Measurements from ENCODE around the gene ZNF462. TPM values are rescaled to one million over a fixed set of nuclear protein-coding genes. Genes with fewer than 3 reads are reported as not detected.
A peak's percentile ranks its signal among the peaks of the same experiment; 100 is the strongest.

Gene ZNF462
- total RNA-seq, 1 experiment from 2014 or later: 164 TPM

- Histone ChIP-seq H2BK12ac (ENCODE audit: insufficient read length, low read depth, low read length) (no peak overlapping the region), H4K91ac (ENCODE audit: insufficient read length, low read depth, low read length) (no peak overlapping the region), H4K5ac (ENCODE audit: insufficient read length, low read depth, low read length) (no peak overlapping the region), H2AK5ac (ENCODE audit: insufficient read length, low read length) (no peak overlapping the region), H3K79me2 (ENCODE audit: insufficient read depth, low read length) (no peaks in the 10 kb centered on the region), H3K9me3 (ENCODE audit: control insufficient read depth, low read depth, low read length) (no peaks in the 10 kb centered on the region), H4K8ac (replicated peaks; ENCODE audit: insufficient read length, low read depth, low read length) (no peak overlapping the region), H2BK120ac (ENCODE audit: low read depth, low read length, poor library complexity, severe bottlenecking) (no peak overlapping the region), H3K4me1 (ENCODE audit: insufficient read depth, low read length) (no peaks in the 10 kb centered on the region), H3K9ac (ENCODE audit: extremely low read depth, insufficient read length, low read length) (no peak overlapping the region), H3K56ac (ENCODE audit: insufficient read length, low read depth, low read length) (no peak overlapping the region), H4K20me1 (ENCODE audit: control insufficient read depth, insufficient read depth, insufficient read length) (no peaks in the 10 kb centered on the region), H3K23me2 (ENCODE audit: insufficient read length, low read depth, low read length, poor library complexity, severe bottlenecking) (no peaks in the 10 kb centered on the region), H3K23ac (ENCODE audit: insufficient read length, low read depth, low read length) (no peak overlapping the region), H3K4me2 (ENCODE audit: insufficient read depth, insufficient read length, low read length) (no peak overlapping the region), H3K79me1 (ENCODE audit: insufficient read depth, low read depth, low read length, poor library complexity, severe bottlenecking) (no peaks in the 10 kb centered on the region), H2BK15ac (ENCODE audit: low read depth, low read length) (no peak overlapping the region), H3T11ph (ENCODE audit: low read length) (no peak overlapping the region), H2BK20ac (ENCODE audit: low read depth, low read length, poor library complexity, severe bottlenecking) (no peak overlapping the region), H3K4ac (ENCODE audit: low read depth, low read length) (no peak overlapping the region), H3K14ac (ENCODE audit: insufficient read depth, low read length) (no peak overlapping the region), H3K18ac (ENCODE audit: insufficient read length, low read depth, low read length) (no peak overlapping the region), H3K27me3 (ENCODE audit: insufficient read depth, low read length) (no peaks in the 10 kb centered on the region), H3K27ac (ENCODE audit: insufficient read length, low read depth, low read length) (no peak overlapping the region), H2BK5ac (ENCODE audit: insufficient read length, low read length) (no peak overlapping the region), H2AFZ (ENCODE audit: low read length) (no peak overlapping the region)
- no peak for DNase-seq
- no peak for TF ChIP-seq CTCF (conservative IDR thresholded peaks at IDR 0.05)
- Mint-ChIP-seq H3K4me3 (no peak overlapping the region), H3K36me3 (ENCODE audit: insufficient read depth in 1 of 3, low read depth in 3 of 3) (peaks cover 68 to 88% (median 85%) of the 10 kb centered on the region in 3 experiments), H3K9me3 (no peaks in the 10 kb centered on the region; a peak in 1 of 5 replicates), H3K4me1 (peaks cover 45 to 59% of the 10 kb centered on the region in 2 experiments), H3K27ac (peak overlapping the region; percentile 6 to 71 (median 56); a peak in 4 of 7 replicates), H3K27me3 (ENCODE audit: low read depth) (no peaks in the 10 kb centered on the region)
- no CpG with 5 or more reads among the region's 6 CpGs for WGBS (ENCODE audit: extremely low coverage, insufficient read length, low lambda C conversion rate)
Observed at GRCh38 chr9:107007402-107007801, 144.4 kb downstream of the ZNF462 start.
